PFSK-1 (cell line): ENCODE data around the gene ST8SIA4. TPM values are rescaled to one million over a fixed set of nuclear protein-coding genes. Genes with fewer than 3 reads are reported as not detected.

ENCODE experiments used
- FOXP2 ChIP-seq: optimal IDR thresholded peaks from 2 replicates; pipeline ENCODE3; 2011; ENCODE audit warnings: borderline replicate concordance, control low read depth, inconsistent platforms; ENCODE audit not compliant: insufficient read depth; ENCODE audit errors: extremely low read length, extremely low read depth
- POLR2AphosphoS5 ChIP-seq: IDR thresholded peaks from 2 replicates; pipeline ENCODE4 v1.6.1; 2012; ENCODE audit warnings: low read depth, mild to moderate bottlenecking, control low read depth, low read length, moderate library complexity
- SIN3A ChIP-seq: IDR thresholded peaks from 2 replicates; pipeline ENCODE4 v1.6.1; 2012; ENCODE audit warnings: mild to moderate bottlenecking, low read length, moderate library complexity, borderline replicate concordance; ENCODE audit not compliant: insufficient read depth
- TAF1 ChIP-seq: IDR thresholded peaks from 2 replicates; pipeline ENCODE4 v1.6.1; 2012; ENCODE audit warnings: low read length, control low read depth, borderline replicate concordance; ENCODE audit not compliant: insufficient read depth
- polyA plus RNA-seq: library from polyadenylated mRNA; unstranded; fragments of >200 nt; gene quantifications from one replicate; pipeline ENCODE4 v1.2.1, GENCODE V29; 2012; ENCODE audit warnings: low read depth, missing spikeins; ENCODE audit not compliant: insufficient read length
- TF ChIP-seq, protein P1 (sequence below), 2 experiments: IDR thresholded peaks; 2 replicates each; pipeline versions ENCODE4 v1.6.1 to v1.8.0; 2011 to 2012; ENCODE audit warnings: low read depth in 2 of 2, low read length in 2 of 2, control low read depth in 1 of 2, inconsistent platforms in 1 of 2, mild to moderate bottlenecking in 1 of 2, moderate library complexity in 1 of 2; ENCODE audit not compliant: insufficient read depth in 1 of 2

Gene ST8SIA4, protein sequence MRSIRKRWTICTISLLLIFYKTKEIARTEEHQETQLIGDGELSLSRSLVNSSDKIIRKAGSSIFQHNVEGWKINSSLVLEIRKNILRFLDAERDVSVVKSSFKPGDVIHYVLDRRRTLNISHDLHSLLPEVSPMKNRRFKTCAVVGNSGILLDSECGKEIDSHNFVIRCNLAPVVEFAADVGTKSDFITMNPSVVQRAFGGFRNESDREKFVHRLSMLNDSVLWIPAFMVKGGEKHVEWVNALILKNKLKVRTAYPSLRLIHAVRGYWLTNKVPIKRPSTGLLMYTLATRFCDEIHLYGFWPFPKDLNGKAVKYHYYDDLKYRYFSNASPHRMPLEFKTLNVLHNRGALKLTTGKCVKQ
- polyA plus RNA-seq, result not detected

DNA sequence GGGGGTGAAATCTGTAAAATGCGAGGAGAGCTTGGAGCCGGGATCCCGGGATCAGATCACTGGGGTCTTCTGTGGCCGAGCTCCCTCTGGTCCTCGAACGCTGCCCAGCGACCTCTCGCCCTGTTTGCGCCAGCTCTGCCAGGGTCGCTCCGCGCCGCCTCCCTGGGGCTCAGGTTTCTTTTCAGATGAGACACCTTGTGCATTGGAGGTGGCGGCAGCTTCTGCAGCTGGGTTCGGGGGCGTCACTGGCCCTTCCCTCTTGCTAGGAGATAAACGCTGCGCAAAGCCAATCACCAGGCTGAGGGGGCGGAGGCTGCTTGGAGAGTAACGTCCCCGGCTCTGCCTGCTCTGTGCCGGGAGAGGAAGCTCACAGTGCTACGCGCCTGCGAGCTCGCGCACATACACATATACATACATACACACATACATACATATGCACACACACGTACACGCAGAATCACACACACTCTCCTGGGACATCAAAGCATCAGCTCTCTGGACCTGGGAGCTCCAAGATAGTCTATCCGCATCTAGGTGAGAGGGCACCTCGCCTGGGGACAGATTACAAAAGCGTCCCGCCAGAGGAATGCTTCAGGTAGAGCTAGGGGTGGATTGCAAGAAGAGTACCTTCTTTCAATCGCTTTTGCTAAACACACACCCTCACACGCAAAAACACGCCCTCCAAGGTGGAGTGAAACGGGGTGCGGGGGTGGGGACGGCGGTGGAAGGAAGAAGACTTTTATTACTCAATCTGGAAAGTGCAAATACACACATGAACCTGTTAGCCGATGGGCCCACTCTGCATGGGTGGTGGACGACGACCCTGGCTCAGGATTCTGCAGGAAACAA lies at the start of gene ST8SIA4:
TSS of gene ST8SIA4 (minus strand) at position 244 of the 849 bp plus-strand sequence. CDS start 327 bp downstream, outside the sequence.
- TF ChIP-seq POLR2AphosphoS5, result no peak
- TF ChIP-seq, protein P1, sequence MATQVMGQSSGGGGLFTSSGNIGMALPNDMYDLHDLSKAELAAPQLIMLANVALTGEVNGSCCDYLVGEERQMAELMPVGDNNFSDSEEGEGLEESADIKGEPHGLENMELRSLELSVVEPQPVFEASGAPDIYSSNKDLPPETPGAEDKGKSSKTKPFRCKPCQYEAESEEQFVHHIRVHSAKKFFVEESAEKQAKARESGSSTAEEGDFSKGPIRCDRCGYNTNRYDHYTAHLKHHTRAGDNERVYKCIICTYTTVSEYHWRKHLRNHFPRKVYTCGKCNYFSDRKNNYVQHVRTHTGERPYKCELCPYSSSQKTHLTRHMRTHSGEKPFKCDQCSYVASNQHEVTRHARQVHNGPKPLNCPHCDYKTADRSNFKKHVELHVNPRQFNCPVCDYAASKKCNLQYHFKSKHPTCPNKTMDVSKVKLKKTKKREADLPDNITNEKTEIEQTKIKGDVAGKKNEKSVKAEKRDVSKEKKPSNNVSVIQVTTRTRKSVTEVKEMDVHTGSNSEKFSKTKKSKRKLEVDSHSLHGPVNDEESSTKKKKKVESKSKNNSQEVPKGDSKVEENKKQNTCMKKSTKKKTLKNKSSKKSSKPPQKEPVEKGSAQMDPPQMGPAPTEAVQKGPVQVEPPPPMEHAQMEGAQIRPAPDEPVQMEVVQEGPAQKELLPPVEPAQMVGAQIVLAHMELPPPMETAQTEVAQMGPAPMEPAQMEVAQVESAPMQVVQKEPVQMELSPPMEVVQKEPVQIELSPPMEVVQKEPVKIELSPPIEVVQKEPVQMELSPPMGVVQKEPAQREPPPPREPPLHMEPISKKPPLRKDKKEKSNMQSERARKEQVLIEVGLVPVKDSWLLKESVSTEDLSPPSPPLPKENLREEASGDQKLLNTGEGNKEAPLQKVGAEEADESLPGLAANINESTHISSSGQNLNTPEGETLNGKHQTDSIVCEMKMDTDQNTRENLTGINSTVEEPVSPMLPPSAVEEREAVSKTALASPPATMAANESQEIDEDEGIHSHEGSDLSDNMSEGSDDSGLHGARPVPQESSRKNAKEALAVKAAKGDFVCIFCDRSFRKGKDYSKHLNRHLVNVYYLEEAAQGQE (IDR thresholded peaks at IDR 0.05; ENCODE audit: insufficient read depth in 1 of 2, low read depth in 2 of 2, low read length in 2 of 2), result no peak
- TF ChIP-seq FOXP2, result no peak
- TF ChIP-seq SIN3A, result no peak
- TF ChIP-seq TAF1, result no peak

GRCh38 chr5:100950985-100951384 lies 47.9 kb upstream of the ST8SIA4 start:
- TF ChIP-seq FOXP2 (no peak), TAF1 (no peak), SIN3A (no peak), POLR2AphosphoS5 (no peak)
- TF ChIP-seq, protein P1 (IDR thresholded peaks at IDR 0.05; ENCODE audit: insufficient read depth in 1 of 2, low read depth in 2 of 2, low read length in 2 of 2), result no peak

GRCh38 chr5:100913298-100913697 lies 10.2 kb upstream of the ST8SIA4 start:
- no peak for TF ChIP-seq POLR2AphosphoS5
- no peak for TF ChIP-seq TAF1
- TF ChIP-seq, protein P1 (IDR thresholded peaks at IDR 0.05; ENCODE audit: insufficient read depth in 1 of 2, low read depth in 2 of 2, low read length in 2 of 2), result no peak
- TF ChIP-seq FOXP2, result no peak
- TF ChIP-seq SIN3A, result no peak

- no peak for TF ChIP-seq POLR2AphosphoS5
- TF ChIP-seq, protein P1 (IDR thresholded peaks at IDR 0.05; ENCODE audit: insufficient read depth in 1 of 2, low read depth in 2 of 2, low read length in 2 of 2), result no peak
- TF ChIP-seq TAF1, result no peak
- no peak for TF ChIP-seq FOXP2
- no peak for TF ChIP-seq SIN3A
Measured at GRCh38 chr5:100909034-100909433, 6.0 kb upstream of the ST8SIA4 start.
